NT2/D1 (cell line): ENCODE measurements around the gene HIPK2.

Source experiments
- YY1 ChIP-seq: IDR thresholded peaks from 2 replicates; pipeline ENCODE4 v1.6.1; 2011; ENCODE audit not compliant: insufficient read length, insufficient read depth
- ZNF274 ChIP-seq: IDR thresholded peaks from 2 replicates; pipeline ENCODE4 v1.6.1; 2011; ENCODE audit warnings: mild to moderate bottlenecking, low read depth, low read length

- no peak for TF ChIP-seq YY1
- no peak for TF ChIP-seq ZNF274
Observed at GRCh38 chr7:139572071-139572470, 205.7 kb downstream of the HIPK2 start.
